ENCODE results near the gene DDX49. TPM values are rescaled to one million over a fixed set of nuclear protein-coding genes. Genes with fewer than 3 reads are reported as not detected.

DDX49 gene
- total RNA-seq, 1 experiment from 2014 or later, result 68.8 TPM

DNA sequence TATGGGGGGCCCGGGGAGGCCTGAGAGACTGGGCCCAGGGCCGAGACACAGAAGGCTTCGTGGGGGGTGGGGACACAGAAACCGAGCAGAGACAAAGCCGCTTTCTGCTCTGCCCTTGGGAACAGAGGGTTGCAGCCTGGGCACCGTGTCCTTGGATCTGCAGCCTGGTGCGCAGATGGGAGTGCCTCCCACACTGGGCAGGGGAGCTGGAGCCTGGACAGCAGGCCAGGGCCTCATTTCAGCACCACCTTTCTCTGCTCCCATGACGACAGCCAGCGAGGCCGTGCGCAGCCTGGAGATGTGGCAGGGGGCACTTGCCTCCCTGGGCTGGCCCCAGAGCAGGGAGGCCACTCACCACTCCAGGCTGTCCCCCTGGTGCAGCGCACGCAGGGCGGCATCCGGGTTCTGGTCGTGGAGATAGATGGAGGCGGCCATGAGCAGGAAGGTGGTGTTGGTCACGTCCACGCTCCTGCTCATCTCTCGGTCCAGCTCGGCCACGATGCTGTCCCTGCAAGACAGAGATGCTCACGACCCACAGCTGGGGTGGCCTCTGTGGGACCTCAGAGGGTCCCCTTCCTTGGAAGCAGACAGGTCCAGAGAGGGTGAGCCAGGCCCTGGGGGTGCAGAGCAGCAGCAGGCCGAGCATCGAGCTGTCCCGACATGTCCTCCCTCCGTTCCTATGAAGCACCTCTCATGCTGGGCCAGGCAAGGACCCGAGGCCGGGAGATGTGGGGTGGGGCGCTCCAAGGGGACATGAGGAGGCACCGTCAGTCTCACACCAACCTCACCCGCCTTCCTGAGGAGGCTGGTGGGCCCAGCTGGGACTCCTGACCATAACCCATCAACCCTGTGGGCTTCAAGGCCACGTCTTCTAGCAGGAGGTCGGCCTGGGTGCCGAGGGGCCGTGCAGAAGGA lies 12.7 kb upstream of the DDX49 start:
- no peak for DNase-seq (ENCODE audit: low spot score)
- CTCF ChIA-PET, result no interaction called here
- POLR2A ChIA-PET (ENCODE audit: low non-redundant PET), result no interaction called here
- Histone ChIP-seq H3K4me3 (ENCODE audit: low read depth, low read length, poor library complexity, severe bottlenecking) (no peak overlapping the region), H3K4me1 (ENCODE audit: insufficient read depth, low read length, poor library complexity, severe bottlenecking) (no peaks in the 10 kb centered on the region), H3K36me3 (ENCODE audit: insufficient read depth, low read length, poor library complexity, severe bottlenecking) (peaks cover 3% of the 10 kb centered on the region), H3K27ac (ENCODE audit: low read depth, low read length, poor library complexity, severe bottlenecking) (no peak overlapping the region), H3K9me3 (ENCODE audit: low read depth, low read length, poor library complexity, severe bottlenecking) (no peaks in the 10 kb centered on the region), H3K27me3 (replicated peaks; ENCODE audit: insufficient read depth, low read depth, low read length, poor library complexity) (no peaks in the 10 kb centered on the region)
- BruUV-seq (replicated peaks), result no TSS peak
- intact Hi-C loops (cut with micrococcal nuclease; ENCODE audit: unreplicated experiment), result no loop called here
- TF ChIP-seq EZH2 (IDR thresholded peaks at IDR 0.05; ENCODE audit: borderline replicate concordance, low read depth, low read length, poor library complexity, severe bottlenecking), result no peak
- no peak for TF ChIP-seq CTCF (conservative IDR thresholded peaks at IDR 0.05; ENCODE audit: low read depth, low read length)

- peaks cover 12% of the 10 kb centered on the region for H3K36me3 ChIP-seq (ENCODE audit: insufficient read depth, low read length, poor library complexity, severe bottlenecking)
- POLR2A ChIA-PET (ENCODE audit: low non-redundant PET), result no interaction called here
- H3K9me3 ChIP-seq (ENCODE audit: low read depth, low read length, poor library complexity, severe bottlenecking), result no peaks in the 10 kb centered on the region
- no peaks in the 10 kb centered on the region for H3K4me1 ChIP-seq (ENCODE audit: insufficient read depth, low read length, poor library complexity, severe bottlenecking)
- H3K4me3 ChIP-seq (ENCODE audit: low read depth, low read length, poor library complexity, severe bottlenecking), result no peak overlapping the region
- H3K27me3 ChIP-seq (replicated peaks; ENCODE audit: insufficient read depth, low read depth, low read length, poor library complexity), result no peaks in the 10 kb centered on the region
- TF ChIP-seq CTCF (conservative IDR thresholded peaks at IDR 0.05; ENCODE audit: low read depth, low read length), result no peak
- no peak for TF ChIP-seq EZH2 (IDR thresholded peaks at IDR 0.05; ENCODE audit: borderline replicate concordance, low read depth, low read length, poor library complexity, severe bottlenecking)
- intact Hi-C loops (cut with micrococcal nuclease; ENCODE audit: unreplicated experiment), result no loop called here
- BruUV-seq (replicated peaks), result no TSS peak
- H3K27ac ChIP-seq (ENCODE audit: low read depth, low read length, poor library complexity, severe bottlenecking), result no peak overlapping the region
- DNase-seq (ENCODE audit: low spot score), result no peak
- CTCF ChIA-PET, result no interaction called here
These were observed 10.4 kb upstream of the DDX49 start for GRCh38 chr19:18908917-18909619.

DNA sequence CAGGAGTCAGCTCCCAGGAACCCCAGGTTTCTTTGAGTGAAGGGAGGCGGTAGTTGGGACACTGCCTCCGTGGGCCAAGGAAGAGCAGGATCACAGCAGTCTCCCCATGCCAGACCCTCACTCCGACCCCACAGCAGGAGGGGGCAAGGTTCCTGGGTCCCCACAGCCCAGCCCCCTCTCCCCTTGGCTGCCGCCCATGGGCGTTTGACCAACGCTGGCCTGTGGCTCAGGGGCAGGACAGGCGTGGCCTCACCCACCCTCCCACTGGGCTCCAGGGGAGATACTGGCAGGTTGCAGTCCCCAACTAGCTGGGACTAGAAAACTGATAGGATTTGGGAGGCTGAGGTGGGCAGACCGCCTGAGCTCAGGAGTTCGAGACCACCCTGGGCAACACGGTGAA lies 9.5 kb upstream of the DDX49 start:
- no peaks in the 10 kb centered on the region for H3K9me3 ChIP-seq (ENCODE audit: low read depth, low read length, poor library complexity, severe bottlenecking)
- no TSS peak for BruUV-seq (replicated peaks)
- peaks cover 13% of the 10 kb centered on the region for H3K36me3 ChIP-seq (ENCODE audit: insufficient read depth, low read length, poor library complexity, severe bottlenecking)
- H3K4me3 ChIP-seq (ENCODE audit: low read depth, low read length, poor library complexity, severe bottlenecking), result no peak overlapping the region
- DNase-seq (ENCODE audit: low spot score), result no peak
- TF ChIP-seq EZH2 (IDR thresholded peaks at IDR 0.05; ENCODE audit: borderline replicate concordance, low read depth, low read length, poor library complexity, severe bottlenecking) (no peak), CTCF (conservative IDR thresholded peaks at IDR 0.05; ENCODE audit: low read depth, low read length) (no peak)
- CTCF ChIA-PET, result no interaction called here
- intact Hi-C loops (cut with micrococcal nuclease; ENCODE audit: unreplicated experiment), result loop anchor here (10.0 kb wide), 1 partner anchor 445 kb away; no protein-coding TSS in a partner anchor
- POLR2A ChIA-PET (ENCODE audit: low non-redundant PET), result no interaction called here
- no peaks in the 10 kb centered on the region for H3K27me3 ChIP-seq (replicated peaks; ENCODE audit: insufficient read depth, low read depth, low read length, poor library complexity)
- H3K27ac ChIP-seq (ENCODE audit: low read depth, low read length, poor library complexity, severe bottlenecking), result no peak overlapping the region
- no peaks in the 10 kb centered on the region for H3K4me1 ChIP-seq (ENCODE audit: insufficient read depth, low read length, poor library complexity, severe bottlenecking)
